T-helper 9 cell (primary cell): Measurements from ENCODE around the gene ARHGDIA.
"Not testable (repeated sequence)": the region's sequence is repeated elsewhere in the genome, so short reads cannot be mapped to it uniquely, and the experiment has no call there.

ENCODE experiments used
- DNase-seq: peaks from one replicate; pipeline ENCODE4 v3.0.0-alpha.2; 2020
- total RNA-seq, 2 donors: gene quantifications; one replicate each; lab custom pipeline; 2026; lab: John Stamatoyannopoulos, UW

The ARHGDIA gene
- total RNA-seq, result 207 to 328 reads per million in 2 donors

- no peak for DNase-seq
Measured at GRCh38 chr17:81870981-81871386, at the start of gene ARHGDIA. Gene ARHGDIA (minus strand): TSS chr17:81871337. CDS start chr17:81869930, 1,407 bp downstream.

GRCh38 chr17:81918832-81919545 lies 47.9 kb upstream of the ARHGDIA start:
- DNase-seq, result no peak

GRCh38 chr17:81918333-81918669 lies 47.2 kb upstream of the ARHGDIA start:
- DNase-seq, result not testable (repeated sequence)

- peak; percentile 79 for DNase-seq
Measured at GRCh38 chr17:81917565-81918332, 46.6 kb upstream of the ARHGDIA start, which contains the start of gene SIRT7. Gene SIRT7 (minus strand): TSS chr17:81918176. CDS start chr17:81918131, 45 bp downstream.

- DNase-seq, result no peak
Measured at GRCh38 chr17:81916234-81917001, 45.3 kb upstream of the ARHGDIA start.

GRCh38 chr17:81915331-81915730 lies 44.2 kb upstream of the ARHGDIA start:
- no peak for DNase-seq

GRCh38 chr17:81914103-81914850 lies 43.1 kb upstream of the ARHGDIA start:
- no peak for DNase-seq

- DNase-seq, result no peak
Measured at GRCh38 chr17:81913394-81914102, 42.4 kb upstream of the ARHGDIA start.

- no peak for DNase-seq
Measured at GRCh38 chr17:81912441-81913309, 41.5 kb upstream of the ARHGDIA start.

GRCh38 chr17:81911969-81912368 lies 40.8 kb upstream of the ARHGDIA start:
- DNase-seq, result no peak

- DNase-seq, result peak; percentile 92
Measured at GRCh38 chr17:81911277-81911961, 40.3 kb upstream of the ARHGDIA start, which contains the start of gene PCYT2. Gene PCYT2 (minus strand): TSS chr17:81911399. CDS start chr17:81911355, 44 bp downstream.

GRCh38 chr17:81910840-81911276 lies 39.7 kb upstream of the ARHGDIA start:
- DNase-seq, result no peak

- no peak for DNase-seq
Measured at GRCh38 chr17:81909966-81910839, 39.1 kb upstream of the ARHGDIA start.

GRCh38 chr17:81909231-81909630 lies 38.1 kb upstream of the ARHGDIA start:
- no peak for DNase-seq

- DNase-seq, result no peak
Measured at GRCh38 chr17:81908793-81909192, 37.7 kb upstream of the ARHGDIA start.

GRCh38 chr17:81907219-81908145 lies 36.3 kb upstream of the ARHGDIA start:
- no peak for DNase-seq

- DNase-seq, result no peak
Measured at GRCh38 chr17:81906476-81907218, 35.5 kb upstream of the ARHGDIA start.
